ENCODE results near the gene ABCB8.

GRCh38 chr7:151095828-151096475, 67.7 kb downstream of the ABCB8 start:
- no peak for TF ChIP-seq CTCF (IDR thresholded peaks at IDR 0.05)
- TF ChIP-seq POLR2A (IDR thresholded peaks at IDR 0.05) = no peak
- no peak for TF ChIP-seq EP300 (IDR thresholded peaks at IDR 0.05)
